ENCODE data around the gene MYNN.
"Not testable (repeated sequence)": the region's sequence is repeated elsewhere in the genome, so short reads cannot be mapped to it uniquely, and the experiment has no call there.

Gene MYNN

DNA sequence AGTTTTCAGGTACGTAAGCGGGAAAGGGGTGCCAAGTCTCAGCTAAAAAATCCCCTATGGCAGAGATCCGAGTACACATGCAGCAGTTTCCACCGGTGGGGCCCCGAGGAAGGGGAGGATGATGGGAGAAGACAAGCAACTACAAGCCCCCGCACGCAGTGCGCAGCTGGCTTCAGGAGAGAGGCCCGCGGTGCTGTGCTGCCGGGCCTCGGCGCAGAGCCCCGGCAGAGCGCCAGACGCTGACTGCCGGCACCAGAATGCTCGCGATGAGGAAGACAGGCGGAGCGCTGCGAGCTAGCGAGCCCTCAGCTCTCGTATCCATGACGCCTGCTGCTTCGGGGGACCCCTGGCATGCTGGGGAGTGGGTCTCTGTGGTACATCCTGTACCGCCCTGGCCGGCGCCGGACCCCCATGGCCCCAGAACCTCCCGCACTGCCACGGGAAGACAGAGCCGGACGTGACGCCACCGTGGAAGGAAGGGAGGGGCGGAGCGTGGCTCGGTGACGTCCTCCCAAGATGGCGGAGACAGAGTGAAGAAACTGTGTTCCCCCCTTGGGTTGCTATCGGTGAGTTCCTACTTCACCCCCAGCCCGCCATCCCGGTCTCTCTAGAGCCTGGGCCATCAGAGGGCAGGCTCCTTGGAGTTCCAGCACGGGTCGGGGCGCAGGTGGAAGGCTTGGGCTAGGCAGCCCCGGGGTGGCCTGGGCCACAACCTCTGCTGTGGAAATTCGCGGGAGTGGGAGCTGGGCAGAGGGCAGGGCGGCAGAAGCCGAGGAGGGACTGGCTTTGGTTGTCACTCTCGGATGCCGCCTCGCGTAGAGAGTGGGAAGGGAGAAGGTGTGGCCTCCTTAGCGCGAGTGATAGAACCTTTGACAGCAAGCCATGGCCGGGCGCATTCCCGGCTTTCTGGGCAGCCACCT lies at the start of gene MYNN:
TSS of gene MYNN (plus strand) at position 500 of the 920 bp plus-strand sequence. CDS start 900 bp downstream, outside the sequence.
- peak; percentile 76 for DNase-seq (ENCODE audit: low read depth)

DNA sequence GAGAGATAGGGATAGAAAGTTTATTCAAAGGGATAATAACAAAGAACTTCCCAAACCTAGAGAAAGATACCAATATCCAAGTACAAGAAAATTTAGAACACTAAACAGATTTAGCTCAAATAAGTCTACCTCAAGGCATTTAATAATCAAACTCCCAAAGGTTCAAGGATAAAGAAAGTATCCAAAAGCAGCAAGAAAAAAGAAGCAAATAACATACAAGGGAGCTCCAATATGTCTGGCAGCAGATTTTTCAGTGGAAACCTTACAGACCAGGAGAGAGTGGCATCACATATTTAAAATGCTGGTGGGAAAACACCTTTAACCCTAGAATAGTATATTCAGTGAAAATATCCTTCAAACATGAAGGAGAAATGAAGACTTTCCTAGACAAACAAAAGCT lies 41.3 kb upstream of the MYNN start:
- DNase-seq (ENCODE audit: low read depth) = not testable (repeated sequence)

DNA sequence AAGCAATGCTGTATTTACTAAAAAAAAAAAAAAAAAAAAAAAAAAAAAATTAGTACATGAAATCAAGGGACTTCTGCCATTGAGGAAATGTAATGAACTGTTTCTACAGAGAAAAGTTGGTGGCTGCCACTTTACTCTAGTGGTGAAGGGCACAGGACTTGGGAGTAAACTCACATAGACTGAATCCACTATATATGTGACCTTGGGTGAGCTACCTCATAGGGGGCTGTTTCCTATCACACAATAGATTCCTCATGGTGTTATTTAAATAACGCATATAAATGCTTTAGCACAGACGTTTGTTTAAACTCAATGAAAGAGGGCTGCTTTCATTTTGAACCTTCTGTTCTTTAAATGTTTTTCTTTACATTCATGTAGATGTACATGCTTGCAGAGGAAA lies 34.1 kb upstream of the MYNN start:
- no peak for DNase-seq (ENCODE audit: low read depth)

- no peak for DNase-seq (ENCODE audit: low read depth)
These were observed 28.7 kb upstream of the MYNN start for GRCh38 chr3:169744366-169745054.

GRCh38 chr3:169746924-169747323 lies 26.3 kb upstream of the MYNN start:
- no peak for DNase-seq (ENCODE audit: low read depth)

DNA sequence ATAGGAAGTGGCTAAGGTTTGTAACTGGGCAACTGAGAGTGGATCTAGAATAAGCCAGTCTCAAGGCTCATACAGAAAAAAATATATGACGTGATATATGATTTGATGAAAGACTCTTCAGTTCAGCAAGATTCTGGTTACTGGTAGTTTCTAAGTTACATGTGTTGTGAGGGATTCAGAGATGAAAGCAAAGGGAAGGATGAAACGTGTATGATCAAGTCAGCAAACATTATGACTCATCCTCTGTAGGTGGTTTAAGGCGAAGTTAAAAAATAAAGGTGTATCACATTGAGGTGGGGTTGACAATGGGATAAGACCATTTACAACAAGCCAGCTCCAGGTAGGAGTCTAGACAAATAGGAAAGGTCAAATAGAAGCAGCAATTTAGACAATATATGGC lies 24.5 kb upstream of the MYNN start:
- no peak for DNase-seq (ENCODE audit: low read depth)

GRCh38 chr3:169750665-169751064 lies 22.5 kb upstream of the MYNN start:
- DNase-seq (ENCODE audit: low read depth) = no peak

DNA sequence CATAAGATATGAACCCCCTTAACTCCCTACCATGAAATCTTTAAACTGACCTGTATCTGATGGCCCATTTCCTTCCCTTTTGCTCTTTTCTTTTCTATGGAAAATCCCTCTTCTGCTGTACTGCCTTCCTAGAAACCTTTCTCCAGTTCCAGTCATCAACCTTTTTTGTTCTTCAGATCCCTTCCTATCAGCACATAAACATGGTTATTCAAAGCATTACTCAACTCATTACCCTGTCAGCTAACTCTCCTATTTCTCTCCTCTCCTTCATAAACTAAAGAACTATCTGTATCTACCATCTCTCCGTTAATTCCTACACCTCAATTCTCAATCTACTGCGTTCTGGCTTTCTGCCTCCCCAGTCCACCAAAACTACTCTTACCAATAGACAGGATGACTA lies 21.3 kb upstream of the MYNN start:
- no peak for DNase-seq (ENCODE audit: low read depth)

DNA sequence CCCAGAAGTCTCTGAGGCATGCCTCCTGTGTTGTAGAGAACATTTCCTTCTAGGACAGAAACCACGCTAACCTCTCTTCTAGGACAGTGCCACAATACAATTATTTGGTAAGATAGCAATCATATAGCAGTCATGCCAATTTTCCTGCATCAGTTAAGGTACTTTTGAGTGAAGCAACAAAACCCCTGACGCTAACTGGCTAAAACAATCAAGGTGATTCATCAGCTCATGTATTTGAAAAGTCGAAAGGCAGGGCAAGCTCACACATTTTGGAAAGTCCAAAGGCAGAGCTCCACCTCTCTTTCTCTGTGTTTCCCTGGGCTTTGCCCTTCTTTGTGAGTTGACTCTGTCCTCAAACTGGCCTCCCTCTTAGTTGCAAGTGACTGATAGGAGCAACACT lies 18.5 kb upstream of the MYNN start:
- DNase-seq (ENCODE audit: low read depth) = no peak

- no peak for DNase-seq (ENCODE audit: low read depth)
These were observed 17.7 kb upstream of the MYNN start for GRCh38 chr3:169755488-169755887.

- DNase-seq (ENCODE audit: low read depth) = no peak
These were observed 14.7 kb upstream of the MYNN start for GRCh38 chr3:169758359-169758994.

GRCh38 chr3:169759256-169759655 lies 13.9 kb upstream of the MYNN start:
- no peak for DNase-seq (ENCODE audit: low read depth)

- DNase-seq (ENCODE audit: low read depth) = no peak
These were observed 12.7 kb upstream of the MYNN start for GRCh38 chr3:169760479-169760878.

DNA sequence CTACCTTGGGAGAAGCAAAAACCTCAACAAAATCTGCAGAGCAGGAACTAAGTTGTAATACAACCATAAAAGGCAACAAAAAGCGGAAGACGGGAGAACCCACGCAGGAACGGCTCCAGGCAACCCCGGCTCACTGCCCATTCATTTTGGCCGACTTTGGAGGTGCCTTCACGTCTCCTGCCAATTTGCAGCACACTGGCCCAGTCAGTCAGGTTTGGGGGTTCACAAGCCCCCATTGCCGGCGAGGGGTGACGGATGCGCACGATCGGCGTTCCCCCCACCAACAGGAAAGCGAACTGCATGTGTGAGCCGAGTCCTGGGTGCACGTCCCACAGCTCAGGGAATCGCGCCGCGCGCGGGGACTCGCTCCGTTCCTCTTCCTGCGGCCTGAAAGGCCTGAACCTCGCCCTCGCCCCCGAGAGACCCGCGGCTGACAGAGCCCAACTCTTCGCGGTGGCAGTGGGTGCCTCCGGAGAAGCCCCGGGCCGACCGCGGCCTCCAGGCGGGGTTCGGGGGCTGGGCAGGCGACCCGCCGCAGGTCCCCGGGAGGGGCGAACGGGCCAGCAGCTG lies 8.8 kb upstream of the MYNN start:
- DNase-seq (ENCODE audit: low read depth) = peak; percentile 31

DNA sequence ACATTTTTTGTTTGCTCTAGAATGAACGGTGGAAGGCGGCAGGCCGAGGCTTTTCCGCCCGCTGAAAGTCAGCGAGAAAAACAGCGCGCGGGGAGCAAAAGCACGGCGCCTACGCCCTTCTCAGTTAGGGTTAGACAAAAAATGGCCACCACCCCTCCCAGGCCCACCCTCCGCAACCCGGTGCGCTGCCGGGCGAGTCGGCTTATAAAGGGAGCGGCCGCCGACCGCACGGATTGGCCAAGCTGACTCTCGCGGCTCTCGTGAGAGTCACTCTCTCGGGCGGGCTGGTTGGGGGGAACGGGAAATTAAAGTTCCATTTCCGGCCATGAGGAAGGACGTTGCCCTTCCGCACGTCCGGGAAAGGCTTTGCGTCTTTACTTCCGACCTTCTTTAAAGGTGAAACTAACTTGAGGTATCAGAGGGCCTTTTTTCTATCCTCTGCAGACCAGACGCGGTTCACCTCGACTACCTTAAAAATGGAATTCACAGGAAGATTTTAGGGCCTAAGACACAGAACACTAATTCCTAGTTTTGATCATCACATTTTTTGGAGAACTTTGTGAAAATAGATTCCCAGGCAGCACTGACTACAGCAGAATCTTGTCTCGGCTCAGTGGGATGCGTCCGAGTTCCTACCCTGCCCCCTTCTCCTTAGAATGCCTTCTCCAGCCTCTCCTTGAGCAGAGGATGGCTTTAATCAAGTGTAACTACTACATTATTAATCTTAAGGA lies 8.1 kb upstream of the MYNN start, which contains the start of gene TERC:
TSS of gene TERC (minus strand) at position 179 of the 731 bp plus-strand sequence.
- DNase-seq (ENCODE audit: low read depth) = peak; percentile 91

DNA sequence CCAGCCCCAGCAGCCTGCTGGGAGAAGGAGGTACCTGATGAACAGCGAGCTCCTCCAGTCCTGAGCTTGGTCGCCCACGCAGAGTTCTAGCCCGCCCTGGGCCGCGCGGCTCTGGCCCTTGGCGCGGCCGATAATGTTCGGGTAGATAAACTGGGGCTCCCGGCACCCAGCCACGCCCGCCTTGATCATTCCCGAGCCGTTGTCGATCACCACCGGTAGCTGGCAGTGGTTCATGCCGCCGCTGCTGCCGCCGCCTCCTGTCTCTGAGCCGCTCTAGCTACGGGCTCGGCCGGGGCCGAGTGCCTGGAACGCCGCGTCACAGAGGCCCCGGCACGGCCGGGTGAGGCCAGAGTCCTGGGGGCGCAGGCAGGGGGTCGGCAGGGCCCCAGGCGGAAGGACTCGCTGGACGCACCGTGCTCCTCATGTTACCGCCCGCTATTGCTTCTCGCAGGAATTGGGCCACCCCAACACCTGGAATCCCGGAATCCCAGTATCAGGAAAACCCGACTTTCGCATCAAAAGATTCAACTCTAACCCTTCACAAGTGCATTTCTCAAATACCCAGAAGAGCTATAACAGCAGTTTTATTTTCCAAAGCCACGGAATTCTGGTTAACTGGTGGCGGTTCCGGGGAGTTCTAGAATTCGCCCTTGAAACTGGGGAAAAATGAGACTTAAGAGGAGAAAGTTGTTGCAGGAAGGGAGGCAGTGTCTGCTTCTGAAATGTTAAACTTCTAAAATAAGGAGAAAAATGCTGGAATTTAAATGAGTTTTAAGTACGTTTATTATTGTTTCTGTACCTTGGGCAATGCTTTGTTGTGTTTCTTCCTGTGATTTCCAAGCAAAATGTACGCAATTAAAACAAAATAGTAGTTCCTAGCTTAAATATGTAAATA lies 3.7 kb upstream of the MYNN start, which contains the start of gene ACTRT3:
TSS of gene ACTRT3 (minus strand) at position 275 of the 895 bp plus-strand sequence. CDS start at position 234, 41 bp downstream.
- DNase-seq (ENCODE audit: low read depth) = peak; percentile 44

DNA sequence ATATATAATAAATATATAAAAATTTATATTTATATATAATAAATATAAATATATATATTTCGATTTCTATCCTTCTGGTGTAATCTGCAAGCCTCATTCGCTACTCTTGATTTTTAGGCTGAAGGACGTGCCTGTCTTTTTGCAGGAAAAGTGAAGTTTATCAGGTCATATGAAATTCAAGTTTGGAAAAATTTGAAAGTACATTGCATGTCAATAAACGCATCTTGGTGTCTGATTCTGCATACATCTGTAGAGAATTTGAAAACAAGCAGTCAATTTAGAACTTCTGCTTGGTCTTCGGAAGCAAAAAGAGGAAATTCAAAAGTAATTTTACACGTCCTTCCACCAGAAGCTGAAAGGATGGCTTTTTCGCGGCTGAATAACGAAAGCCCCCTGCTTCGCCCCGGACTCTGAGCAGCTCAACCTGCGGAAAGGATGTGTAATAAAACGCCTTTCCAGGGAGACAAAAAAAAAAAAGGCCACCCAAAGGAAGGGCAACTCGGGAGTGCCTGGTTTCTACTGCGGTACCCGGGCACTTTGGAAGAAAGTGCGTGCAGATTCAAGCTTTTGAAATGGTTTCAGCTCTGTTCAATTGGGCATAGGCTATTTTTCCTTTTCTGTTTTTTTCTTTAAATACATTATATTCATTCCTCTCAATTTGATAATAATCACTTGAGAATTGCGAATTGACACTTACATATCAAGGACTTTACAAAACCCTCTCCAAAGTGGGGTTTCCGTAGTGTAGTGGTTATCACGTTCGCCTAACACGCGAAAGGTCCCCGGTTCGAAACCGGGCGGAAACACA lies 1.5 kb upstream of the MYNN start:
- DNase-seq (ENCODE audit: low read depth) = peak; percentile 74

GRCh38 chr3:169772305-169772896 lies 795 bp upstream of the MYNN start:
- DNase-seq (ENCODE audit: low read depth) = peak; percentile 64

GRCh38 chr3:169774186-169774585 lies 990 bp downstream of the MYNN start:
- DNase-seq (ENCODE audit: low read depth) = no peak
